ENCODE results near the gene EPS15. TPM values are rescaled to one million over a fixed set of nuclear protein-coding genes. Genes with fewer than 3 reads are reported as not detected.

EPS15 gene
- total RNA-seq, 1 donor from 2014 or later, result 42.0 TPM

DNA sequence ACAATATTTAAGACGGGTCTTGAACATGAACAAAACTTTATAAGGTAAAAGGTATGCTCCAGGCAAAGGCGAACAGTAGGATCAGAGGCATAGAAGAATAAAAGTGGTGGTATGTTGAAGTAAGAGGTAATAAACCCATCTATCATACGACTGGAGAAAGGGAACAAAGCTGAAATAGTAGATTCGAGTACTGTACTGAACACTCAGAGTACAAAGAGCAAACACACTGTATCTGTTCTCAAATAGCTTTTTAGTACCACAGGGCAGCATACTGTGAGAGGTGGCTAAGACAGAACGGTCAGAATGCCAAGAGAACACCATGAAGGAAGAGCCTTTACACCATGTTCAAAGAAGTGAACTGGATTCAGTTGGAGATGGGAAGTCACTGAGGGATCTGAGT, 83.2 kb downstream of the EPS15 start:
- TF ChIP-seq, protein P1, sequence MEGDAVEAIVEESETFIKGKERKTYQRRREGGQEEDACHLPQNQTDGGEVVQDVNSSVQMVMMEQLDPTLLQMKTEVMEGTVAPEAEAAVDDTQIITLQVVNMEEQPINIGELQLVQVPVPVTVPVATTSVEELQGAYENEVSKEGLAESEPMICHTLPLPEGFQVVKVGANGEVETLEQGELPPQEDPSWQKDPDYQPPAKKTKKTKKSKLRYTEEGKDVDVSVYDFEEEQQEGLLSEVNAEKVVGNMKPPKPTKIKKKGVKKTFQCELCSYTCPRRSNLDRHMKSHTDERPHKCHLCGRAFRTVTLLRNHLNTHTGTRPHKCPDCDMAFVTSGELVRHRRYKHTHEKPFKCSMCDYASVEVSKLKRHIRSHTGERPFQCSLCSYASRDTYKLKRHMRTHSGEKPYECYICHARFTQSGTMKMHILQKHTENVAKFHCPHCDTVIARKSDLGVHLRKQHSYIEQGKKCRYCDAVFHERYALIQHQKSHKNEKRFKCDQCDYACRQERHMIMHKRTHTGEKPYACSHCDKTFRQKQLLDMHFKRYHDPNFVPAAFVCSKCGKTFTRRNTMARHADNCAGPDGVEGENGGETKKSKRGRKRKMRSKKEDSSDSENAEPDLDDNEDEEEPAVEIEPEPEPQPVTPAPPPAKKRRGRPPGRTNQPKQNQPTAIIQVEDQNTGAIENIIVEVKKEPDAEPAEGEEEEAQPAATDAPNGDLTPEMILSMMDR (IDR thresholded peaks at IDR 0.05), result no peak
- TF ChIP-seq EZH2phosphoT487 (IDR thresholded peaks at IDR 0.05) (no peak), EZH2 (IDR thresholded peaks at IDR 0.05) (no peak)
- Histone ChIP-seq H3K27me3 (no peaks in the 10 kb centered on the region), H3K4me2 (no peak overlapping the region), H2AFZ (replicated peaks) (no peak overlapping the region), H3K79me2 (ENCODE audit: low read depth) (no peaks in the 10 kb centered on the region), H3K36me3 (no peaks in the 10 kb centered on the region), H3F3A (ENCODE audit: low read depth) (no peaks in the 10 kb centered on the region), H3K4me1 (no peaks in the 10 kb centered on the region), H3K27ac (no peak overlapping the region), H3K9ac (no peak overlapping the region), H3K9me3 (ENCODE audit: low read depth) (no peaks in the 10 kb centered on the region), H3K4me3 (no peak overlapping the region), H4K20me1 (ENCODE audit: low read depth) (no peaks in the 10 kb centered on the region)
- H3K4me1 Mint-ChIP-seq, result no peaks in the 10 kb centered on the region
- DNase-seq (ENCODE audit: low spot score), result no peak
- H3K27ac Mint-ChIP-seq, result no peak overlapping the region
- no peaks in the 10 kb centered on the region for H3K27me3 Mint-ChIP-seq (ENCODE audit: insufficient read depth, low read depth)
- no peaks in the 10 kb centered on the region for H3K9me3 Mint-ChIP-seq
- H3K36me3 Mint-ChIP-seq, result no peaks in the 10 kb centered on the region
- H3K4me3 Mint-ChIP-seq, result no peak overlapping the region

DNA sequence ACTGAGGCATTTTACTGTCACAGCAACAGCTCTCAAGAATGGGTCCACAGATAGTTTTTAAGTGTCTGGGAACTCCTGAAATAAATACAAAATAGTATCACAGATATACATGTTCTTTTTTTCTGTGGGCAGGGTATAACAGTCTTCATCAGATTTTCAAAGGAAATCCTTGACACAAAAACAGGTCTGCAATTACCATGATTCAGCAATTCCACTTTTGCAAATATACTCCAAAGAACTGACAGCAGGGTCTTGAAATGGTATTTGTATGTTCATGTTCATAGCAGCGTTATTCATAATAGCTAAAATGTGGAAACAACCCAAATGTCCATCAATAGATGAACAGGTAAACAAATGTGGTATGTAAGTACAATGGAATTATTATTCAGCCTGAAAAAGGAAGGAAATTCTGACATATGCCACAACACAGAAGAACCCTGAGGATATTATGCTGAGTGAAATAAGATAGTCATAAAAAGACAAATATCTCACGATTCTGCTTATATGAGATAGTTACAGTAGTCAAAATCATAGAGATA, 85.0 kb downstream of the EPS15 start:
- H3K27me3 ChIP-seq, result no peaks in the 10 kb centered on the region
- no peak overlapping the region for H3K27ac ChIP-seq
- H3K4me1 ChIP-seq, result no peaks in the 10 kb centered on the region
- H3K36me3 ChIP-seq, result no peaks in the 10 kb centered on the region
- no peak overlapping the region for H3K4me2 ChIP-seq
- no peak overlapping the region for H3K9ac ChIP-seq
- H3K79me2 ChIP-seq (ENCODE audit: low read depth), result no peaks in the 10 kb centered on the region
- TF ChIP-seq, protein P1 (IDR thresholded peaks at IDR 0.05), result no peak
- TF ChIP-seq EZH2phosphoT487 (IDR thresholded peaks at IDR 0.05), result no peak
- TF ChIP-seq EZH2 (IDR thresholded peaks at IDR 0.05), result no peak
- no peak overlapping the region for H3K4me3 Mint-ChIP-seq
- H3K4me3 ChIP-seq, result no peak overlapping the region
- no peaks in the 10 kb centered on the region for H3F3A ChIP-seq (ENCODE audit: low read depth)
- no peaks in the 10 kb centered on the region for H4K20me1 ChIP-seq (ENCODE audit: low read depth)
- no peaks in the 10 kb centered on the region for H3K4me1 Mint-ChIP-seq
- no peaks in the 10 kb centered on the region for H3K9me3 ChIP-seq (ENCODE audit: low read depth)
- H3K27me3 Mint-ChIP-seq (ENCODE audit: insufficient read depth, low read depth), result no peaks in the 10 kb centered on the region
- peaks cover under 1% of the 10 kb centered on the region for H3K36me3 Mint-ChIP-seq
- H2AFZ ChIP-seq (replicated peaks), result no peak overlapping the region
- H3K9me3 Mint-ChIP-seq, result no peaks in the 10 kb centered on the region
- DNase-seq (ENCODE audit: low spot score), result no peak
- H3K27ac Mint-ChIP-seq, result no peak overlapping the region

DNA sequence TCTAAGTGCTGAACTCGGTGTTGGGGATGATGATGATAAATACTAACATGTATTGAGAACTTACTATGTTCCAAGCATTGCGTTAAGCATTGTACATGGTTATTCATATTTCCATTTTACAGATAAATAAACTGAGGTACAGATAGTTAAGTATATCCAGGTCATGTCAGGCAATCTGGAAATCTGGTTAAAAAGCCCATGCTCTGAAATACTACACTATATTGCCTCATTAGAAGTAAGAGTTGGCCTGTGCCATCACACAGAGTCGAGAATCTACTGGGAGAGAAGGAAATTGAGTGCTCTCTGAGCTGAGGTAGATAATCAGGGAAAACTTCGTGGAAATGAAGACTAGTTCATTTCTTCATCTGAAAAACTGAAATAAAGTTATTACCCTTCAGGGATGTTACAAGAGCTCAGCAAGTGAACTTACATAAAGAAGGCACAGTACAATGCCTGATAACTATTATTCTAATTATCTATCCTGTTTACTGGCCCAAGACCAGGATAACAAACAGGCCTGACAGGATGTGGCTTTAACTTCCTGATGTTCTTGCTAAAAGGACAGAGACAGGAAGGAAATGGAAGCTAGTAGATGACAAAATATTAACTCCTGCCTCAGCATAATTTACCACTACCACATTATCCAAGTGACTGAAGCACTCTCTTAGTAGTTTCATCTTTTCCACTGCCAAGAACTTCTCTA, 85.6 kb downstream of the EPS15 start:
- no peak overlapping the region for H3K27ac Mint-ChIP-seq

More for the DNA sequence above, 85.6 kb downstream of the EPS15 start:
- Mint-ChIP-seq H3K27me3 (ENCODE audit: insufficient read depth, low read depth) (no peaks in the 10 kb centered on the region), H3K4me3 (no peak overlapping the region), H3K4me1 (no peaks in the 10 kb centered on the region), H3K9me3 (no peaks in the 10 kb centered on the region), H3K36me3 (peaks cover 2% of the 10 kb centered on the region)
- H3K36me3 ChIP-seq, result no peaks in the 10 kb centered on the region
- TF ChIP-seq, protein P1 (IDR thresholded peaks at IDR 0.05), result no peak
- no peak for TF ChIP-seq EZH2 (IDR thresholded peaks at IDR 0.05)
- H3K4me3 ChIP-seq, result no peak overlapping the region
- DNase-seq (ENCODE audit: low spot score), result no peak
- H3K4me1 ChIP-seq, result no peaks in the 10 kb centered on the region
- no peak overlapping the region for H3K9ac ChIP-seq
- no peaks in the 10 kb centered on the region for H3K9me3 ChIP-seq (ENCODE audit: low read depth)
- H3K79me2 ChIP-seq (ENCODE audit: low read depth), result no peaks in the 10 kb centered on the region
- H3K27ac ChIP-seq, result no peak overlapping the region
- no peaks in the 10 kb centered on the region for H3F3A ChIP-seq (ENCODE audit: low read depth)
- H4K20me1 ChIP-seq (ENCODE audit: low read depth), result no peaks in the 10 kb centered on the region
- H3K4me2 ChIP-seq, result no peak overlapping the region
- H3K27me3 ChIP-seq, result no peaks in the 10 kb centered on the region
- H2AFZ ChIP-seq (replicated peaks), result no peak overlapping the region

Measured in neural progenitor cell (in vitro differentiated cells).